Activated CD4-positive, alpha-beta memory T cell treated with anti-CD3 and anti-CD28 coated beads, Interleukin-2, amount 10 ng/mL, durations not matched to agents 7 days and 5 days (primary cell): ENCODE data around the gene PPDPF. TPM values are rescaled to one million over a fixed set of nuclear protein-coding genes. Genes with fewer than 3 reads are reported as not detected.
"Not testable (repeated sequence)": the region's sequence is repeated elsewhere in the genome, so short reads cannot be mapped to it uniquely, and the experiment has no call there.

Source experiments
- CTCF ChIA-PET: fragments of 350-600 bp; sonication (Branson Sonifier 250); formaldehyde crosslinking; loops from one replicate; lab custom pipeline; 2021; ENCODE audit warnings: antibody characterized with exemption, inconsistent platforms; lab: Charles Lee
- POLR2A ChIA-PET: fragments of 350-600 bp; sonication (Branson Sonifier 250); formaldehyde crosslinking; loops from one replicate; lab custom pipeline; 2021; ENCODE audit warnings: antibody characterized with exemption; lab: Charles Lee
- DNase-seq: peaks from one replicate; pipeline ENCODE4 v3.0.0-alpha.2; 2020
- H3K27ac Mint-ChIP-seq: one replicate; pipeline ENCODE4 v1.8.0; 2021; ENCODE audit warnings: mild to moderate bottlenecking, mixed read lengths
- H3K27me3 Mint-ChIP-seq: one replicate; pipeline ENCODE4 v1.8.0; 2021; ENCODE audit warnings: mixed read lengths
- H3K36me3 Mint-ChIP-seq: one replicate; pipeline ENCODE4 v1.8.0; 2021; ENCODE audit warnings: low read depth, mixed read lengths
- H3K4me1 Mint-ChIP-seq: one replicate; pipeline ENCODE4 v1.8.0; 2021; ENCODE audit warnings: mixed read lengths
- H3K4me3 Mint-ChIP-seq: one replicate; pipeline ENCODE4 v1.8.0; 2021; ENCODE audit warnings: mild to moderate bottlenecking, mixed read lengths
- H3K9me3 Mint-ChIP-seq: one replicate; pipeline ENCODE4 v1.8.0; 2021; ENCODE audit warnings: mixed read lengths
- total RNA-seq, 2 experiments: library from RNA; stranded (reverse); gene quantifications; one replicate each; pipeline ENCODE4 v1.2.3, GENCODE V29; 2021

The PPDPF gene
- total RNA-seq = 100 to 1,000 TPM; 228 to 232 TPM

GRCh38 chr20:63520504-63520933 lies at the start of gene PPDPF:
Gene PPDPF (plus strand): TSS chr20:63520765. CDS start chr20:63521309, 544 bp downstream.
- POLR2A ChIA-PET = interaction anchor here (0.6 to 5.1 kb wide), 35 partner anchors 9 to 545 kb away, joined by 3 to 136 read pairs (median 5); partner anchors contain the start of genes ARFGAP1, DNAJC5, GMEB2 and HELZ2
- CTCF ChIA-PET = interaction anchor here (0.7 to 2.8 kb wide), 7 partner anchors 17 to 518 kb away, joined by 3 to 14 read pairs (median 5); partner anchors contain the start of genes PRPF6 and PTK6
- Mint-ChIP-seq H3K4me1 (peaks cover 10% of the 10 kb centered on the region), H3K4me3 (peak within 1 kb of the TSS; percentile 79), H3K36me3 (peaks cover 27% of the 10 kb centered on the region), H3K27me3 (peaks cover 9% of the 10 kb centered on the region), H3K27ac (peak within 1 kb of the TSS; percentile 81), H3K9me3 (peaks cover 2% of the 10 kb centered on the region)
- peak; percentile 89 for DNase-seq

GRCh38 chr20:63471002-63471716 lies 49.4 kb upstream of the PPDPF start:
- no peaks in the 10 kb centered on the region for H3K9me3 Mint-ChIP-seq
- ChIA-PET CTCF (no interaction called here), POLR2A (interaction anchor here (0.9 kb wide), 1 partner anchor 30 kb away, joined by 3 read pairs; no protein-coding TSS in a partner anchor)
- DNase-seq = no peak
- H3K36me3 Mint-ChIP-seq = no peaks in the 10 kb centered on the region
- no peaks in the 10 kb centered on the region for H3K4me1 Mint-ChIP-seq
- H3K4me3 Mint-ChIP-seq = no peak overlapping the region
- H3K27ac Mint-ChIP-seq = no peak overlapping the region
- H3K27me3 Mint-ChIP-seq = peaks cover 36% of the 10 kb centered on the region

- peaks cover 36% of the 10 kb centered on the region for H3K27me3 Mint-ChIP-seq
- ChIA-PET CTCF (no interaction called here), POLR2A (no interaction called here)
- no peaks in the 10 kb centered on the region for H3K36me3 Mint-ChIP-seq
- no peak overlapping the region for H3K27ac Mint-ChIP-seq
- H3K4me3 Mint-ChIP-seq = no peak overlapping the region
- DNase-seq = no peak
- H3K9me3 Mint-ChIP-seq = no peaks in the 10 kb centered on the region
- H3K4me1 Mint-ChIP-seq = no peaks in the 10 kb centered on the region
Observed at GRCh38 chr20:63471717-63471980, 48.9 kb upstream of the PPDPF start.

GRCh38 chr20:63471981-63472831 lies 48.4 kb upstream of the PPDPF start, which contains the start of gene KCNQ2:
Gene KCNQ2 (minus strand): TSS chr20:63472655. CDS start chr20:63472463, 192 bp downstream.
- POLR2A ChIA-PET = no interaction called here

GRCh38 chr20:63472862-63473390 lies 47.6 kb upstream of the PPDPF start:
- no peak overlapping the region for H3K27ac Mint-ChIP-seq
- H3K27me3 Mint-ChIP-seq = peaks cover 38% of the 10 kb centered on the region
- no peaks in the 10 kb centered on the region for H3K4me1 Mint-ChIP-seq
- H3K9me3 Mint-ChIP-seq = no peaks in the 10 kb centered on the region
- CTCF ChIA-PET = no interaction called here
- H3K4me3 Mint-ChIP-seq = no peak overlapping the region
- no peak for DNase-seq
- H3K36me3 Mint-ChIP-seq = no peaks in the 10 kb centered on the region
- POLR2A ChIA-PET = no interaction called here

More at GRCh38 chr20:63471981-63472831, 48.4 kb upstream of the PPDPF start, which contains the start of gene KCNQ2:
- H3K27ac Mint-ChIP-seq = no peak within 1 kb of the TSS
- no peaks in the 10 kb centered on the region for H3K9me3 Mint-ChIP-seq
- peaks cover 38% of the 10 kb centered on the region for H3K27me3 Mint-ChIP-seq
- no peak within 1 kb of the TSS for H3K4me3 Mint-ChIP-seq
- CTCF ChIA-PET = no interaction called here
- no peak for DNase-seq
- no peaks in the 10 kb centered on the region for H3K4me1 Mint-ChIP-seq
- H3K36me3 Mint-ChIP-seq = no peaks in the 10 kb centered on the region

- no peak overlapping the region for H3K27ac Mint-ChIP-seq
- ChIA-PET CTCF (interaction anchor here (1.1 to 1.3 kb wide), 2 partner anchors 22 to 39 kb away, joined by 3 read pairs; no protein-coding TSS in a partner anchor), POLR2A (no interaction called here)
- H3K36me3 Mint-ChIP-seq = no peaks in the 10 kb centered on the region
- no peaks in the 10 kb centered on the region for H3K9me3 Mint-ChIP-seq
- DNase-seq = no peak
- no peak overlapping the region for H3K4me3 Mint-ChIP-seq
- H3K27me3 Mint-ChIP-seq = peaks cover 40% of the 10 kb centered on the region
- no peaks in the 10 kb centered on the region for H3K4me1 Mint-ChIP-seq
Observed at GRCh38 chr20:63473555-63474449, 46.8 kb upstream of the PPDPF start.

GRCh38 chr20:63475209-63475608 lies 45.4 kb upstream of the PPDPF start:
- Mint-ChIP-seq H3K4me3 (no peak overlapping the region), H3K36me3 (no peaks in the 10 kb centered on the region), H3K9me3 (no peaks in the 10 kb centered on the region), H3K4me1 (no peaks in the 10 kb centered on the region), H3K27ac (no peak overlapping the region), H3K27me3 (peaks cover 40% of the 10 kb centered on the region)
- CTCF ChIA-PET = interaction anchor here (1.1 kb wide), 1 partner anchor 21 kb away, joined by 3 read pairs; no protein-coding TSS in a partner anchor
- POLR2A ChIA-PET = no interaction called here
- no peak for DNase-seq

- CTCF ChIA-PET = no interaction called here
- no peaks in the 10 kb centered on the region for H3K36me3 Mint-ChIP-seq
- POLR2A ChIA-PET = no interaction called here
- no peak overlapping the region for H3K27ac Mint-ChIP-seq
- H3K27me3 Mint-ChIP-seq = peaks cover 34% of the 10 kb centered on the region
- no peaks in the 10 kb centered on the region for H3K4me1 Mint-ChIP-seq
- no peak for DNase-seq
- H3K9me3 Mint-ChIP-seq = no peaks in the 10 kb centered on the region
- no peak overlapping the region for H3K4me3 Mint-ChIP-seq
Observed at GRCh38 chr20:63477061-63477616, 43.4 kb upstream of the PPDPF start.

GRCh38 chr20:63477944-63478343 lies 42.6 kb upstream of the PPDPF start:
- H3K4me1 Mint-ChIP-seq = no peaks in the 10 kb centered on the region
- H3K27me3 Mint-ChIP-seq = peaks cover 37% of the 10 kb centered on the region
- ChIA-PET POLR2A (no interaction called here), CTCF (no interaction called here)
- no peak overlapping the region for H3K4me3 Mint-ChIP-seq
- no peak overlapping the region for H3K27ac Mint-ChIP-seq
- no peak for DNase-seq
- H3K36me3 Mint-ChIP-seq = no peaks in the 10 kb centered on the region
- no peaks in the 10 kb centered on the region for H3K9me3 Mint-ChIP-seq

- H3K27me3 Mint-ChIP-seq = peaks cover 32% of the 10 kb centered on the region
- CTCF ChIA-PET = no interaction called here
- no peaks in the 10 kb centered on the region for H3K36me3 Mint-ChIP-seq
- DNase-seq = no peak
- POLR2A ChIA-PET = no interaction called here
- no peaks in the 10 kb centered on the region for H3K4me1 Mint-ChIP-seq
- no peak overlapping the region for H3K27ac Mint-ChIP-seq
- H3K4me3 Mint-ChIP-seq = no peak overlapping the region
- no peaks in the 10 kb centered on the region for H3K9me3 Mint-ChIP-seq
Observed at GRCh38 chr20:63478346-63479302, 41.9 kb upstream of the PPDPF start.

GRCh38 chr20:63479695-63480419 lies 40.7 kb upstream of the PPDPF start:
- CTCF ChIA-PET = interaction anchor here (0.6 kb wide), 1 partner anchor 1140 kb away, joined by 6 read pairs; no protein-coding TSS in a partner anchor
- H3K27ac Mint-ChIP-seq, H3K4me3 Mint-ChIP-seq, DNase-seq, H3K36me3 Mint-ChIP-seq, H3K9me3 Mint-ChIP-seq, H3K4me1 Mint-ChIP-seq, POLR2A ChIA-PET: not testable (repeated sequence)
- H3K27me3 Mint-ChIP-seq = peaks cover 23% of the 10 kb centered on the region
